IMR-90 (cell line): ENCODE measurements around the gene DPYSL5. TPM values are rescaled to one million over a fixed set of nuclear protein-coding genes. Genes with fewer than 3 reads are reported as not detected.

Experiments used
- ATAC-seq: fragments of 200-7000 bp; cut with Tn5 transposase; 2 replicates; pipeline ENCODE4 v1.9.1; 2020; ENCODE audit warnings: low read depth, mild to moderate bottlenecking, moderate library complexity
- BruUV-seq: library from RNA; stranded (reverse); fragments of 400-500 nt; replicated peaks from 2 replicates; lab custom pipeline; 2021; lab: Mats Ljungman, UMichigan
- CTCF ChIA-PET: fragments of 300-600 bp; formaldehyde crosslinking; extraction: SDS; loops from one replicate; lab custom pipeline; 2021; ENCODE audit warnings: antibody characterized with exemption; lab: Yijun Ruan, JAX
- POLR2A ChIA-PET: fragments of 300-600 bp; sonication (Branson Sonifier 250); formaldehyde crosslinking; loops from one replicate; lab custom pipeline; 2022; ENCODE audit warnings: antibody characterized with exemption; ENCODE audit not compliant: unreplicated experiment; lab: Charles Lee
- DNase-seq: peaks from one replicate; pipeline ENCODE4 v3.0.0; 2013
- H2AFZ ChIP-seq: replicated peaks from 2 replicates; pipeline ENCODE3; 2013; ENCODE audit warnings: low read length, mild to moderate bottlenecking; ENCODE audit not compliant: poor library complexity
- H2AK5ac ChIP-seq: 2 replicates; pipeline ENCODE4 v1.6.1; 2013; ENCODE audit warnings: low read depth, low read length, inconsistent platforms
- H2AK9ac ChIP-seq: replicated peaks from 2 replicates; pipeline ENCODE3; 2013; ENCODE audit warnings: mild to moderate bottlenecking, low read depth, low read length, moderate library complexity; ENCODE audit not compliant: poor library complexity
- H2BK120ac ChIP-seq: 2 replicates; pipeline ENCODE4 v1.6.1; 2013; ENCODE audit warnings: low read depth, low read length, inconsistent platforms
- H2BK15ac ChIP-seq: 3 replicates; pipeline ENCODE4 v1.6.1; 2013; ENCODE audit warnings: low read depth, low read length, inconsistent platforms
- H2BK20ac ChIP-seq: 2 replicates; pipeline ENCODE4 v1.6.1; 2013; ENCODE audit warnings: low read depth, mild to moderate bottlenecking, inconsistent platforms, low read length, moderate library complexity
- H2BK5ac ChIP-seq: 2 replicates; pipeline ENCODE4 v1.6.1; 2013; ENCODE audit warnings: mild to moderate bottlenecking, low read depth, low read length, inconsistent platforms; ENCODE audit not compliant: poor library complexity, severe bottlenecking
- H3K14ac ChIP-seq: replicated peaks from 2 replicates; pipeline ENCODE4 v1.6.1; 2013; ENCODE audit warnings: low read depth, low read length, inconsistent platforms
- H3K18ac ChIP-seq: 2 replicates; pipeline ENCODE4 v1.6.1; 2013; ENCODE audit warnings: low read depth, low read length, control low read depth
- H3K23ac ChIP-seq: 2 replicates; pipeline ENCODE4 v1.6.1; 2013; ENCODE audit warnings: low read depth, low read length, inconsistent platforms
- H3K27ac ChIP-seq: 2 replicates; pipeline ENCODE4 v1.5.1; 2013; ENCODE audit warnings: mild to moderate bottlenecking, control low read depth, low read length; ENCODE audit not compliant: insufficient read depth
- H3K27me3 ChIP-seq: 2 replicates; pipeline ENCODE4 v1.6.1; 2013; ENCODE audit warnings: low read length; ENCODE audit not compliant: control insufficient read depth, insufficient read depth
- H3K36me3 ChIP-seq: 2 replicates; pipeline ENCODE4 v1.6.1; 2013; ENCODE audit warnings: low read length, mixed read lengths; ENCODE audit not compliant: control insufficient read depth, insufficient read depth
- H3K4ac ChIP-seq: 2 replicates; pipeline ENCODE4 v1.6.1; 2013; ENCODE audit warnings: low read depth, low read length, inconsistent platforms
- H3K4me1 ChIP-seq: 2 replicates; pipeline ENCODE4 v1.6.1; 2013; ENCODE audit warnings: low read length, mixed read lengths; ENCODE audit not compliant: control insufficient read depth, insufficient read depth
- H3K4me2 ChIP-seq: 2 replicates; pipeline ENCODE4 v1.6.1; 2013; ENCODE audit warnings: low read depth, mild to moderate bottlenecking, control low read depth, low read length, moderate library complexity
- H3K4me3 ChIP-seq: 2 replicates; pipeline ENCODE4 v1.5.1; 2013; ENCODE audit warnings: low read depth, mild to moderate bottlenecking, control low read depth, low read length, moderate library complexity; ENCODE audit not compliant: insufficient read depth
- H3K56ac ChIP-seq: 2 replicates; pipeline ENCODE4 v1.6.1; 2013; ENCODE audit warnings: low read length, inconsistent platforms; ENCODE audit not compliant: insufficient read depth; ENCODE audit errors: extremely low read depth
- H3K79me1 ChIP-seq, 2 experiments: 2 replicates each; pipeline ENCODE4 v1.6.1; 2013; ENCODE audit warnings: low read length in 2 of 2, inconsistent platforms in 1 of 2, low read depth in 1 of 2
- H3K9ac ChIP-seq: 2 replicates; pipeline ENCODE4 v1.6.1; 2013; ENCODE audit warnings: low read depth, low read length, control low read depth
- H3K9me1 ChIP-seq: 2 replicates; pipeline ENCODE4 v1.6.1; 2013; ENCODE audit warnings: low read length, inconsistent platforms; ENCODE audit not compliant: insufficient read depth
- H3K9me3 ChIP-seq: 2 replicates; pipeline ENCODE4 v1.6.1; 2013; ENCODE audit warnings: low read length; ENCODE audit not compliant: control insufficient read depth, insufficient read depth
- H4K20me1 ChIP-seq: 2 replicates; pipeline ENCODE4 v1.6.1; 2013; ENCODE audit warnings: low read length, inconsistent platforms; ENCODE audit not compliant: insufficient read depth
- H4K5ac ChIP-seq: 2 replicates; pipeline ENCODE4 v1.6.1; 2013; ENCODE audit warnings: mild to moderate bottlenecking, low read depth, low read length, control low read depth
- H4K8ac ChIP-seq, 2 experiments: 2 replicates each; pipeline ENCODE4 v1.6.1; 2013; ENCODE audit warnings: low read depth in 2 of 2, low read length in 2 of 2, control low read depth in 1 of 2, inconsistent platforms in 1 of 2
- H4K91ac ChIP-seq: 2 replicates; pipeline ENCODE4 v1.6.1; 2013; ENCODE audit warnings: low read depth, low read length, inconsistent platforms; ENCODE audit not compliant: insufficient read depth
- CHD1 ChIP-seq: IDR thresholded peaks from 2 replicates; pipeline ENCODE4 v1.6.1; 2012; ENCODE audit warnings: low read depth, low read length, improper control_type of control experiment
- FOS ChIP-seq: fragments of 150-350 bp; IDR thresholded peaks from 2 replicates; pipeline ENCODE4 v1.6.1; 2016; ENCODE audit warnings: low read depth, low read length
- MAFK ChIP-seq: IDR thresholded peaks from 2 replicates; pipeline ENCODE4 v1.6.1; 2012; ENCODE audit warnings: low read depth, low read length, improper control_type of control experiment
- NFE2L2 ChIP-seq: fragments of 150-350 bp; IDR thresholded peaks from 2 replicates; pipeline ENCODE4 v1.6.1; 2016; ENCODE audit warnings: low read depth, mild to moderate bottlenecking, low read length
- POLR2A ChIP-seq: IDR thresholded peaks from 2 replicates; pipeline ENCODE4 v1.6.1; 2012; ENCODE audit warnings: mild to moderate bottlenecking, low read depth, low read length
- RAD21 ChIP-seq: IDR thresholded peaks from 2 replicates; pipeline ENCODE4 v1.6.1; 2012; ENCODE audit warnings: low read length, improper control_type of control experiment
- RFX5 ChIP-seq: IDR thresholded peaks from 2 replicates; pipeline ENCODE4 v1.8.0; 2012; ENCODE audit warnings: low read depth, mild to moderate bottlenecking, low read length, moderate library complexity
- WGBS, 2 experiments: methylation state at CpG; one replicate each; pipeline versions ENCODE4 v1.1.5 to v1.1.7; 2013; ENCODE audit warnings: missing lambda C conversion rate in 2 of 2; ENCODE audit not compliant: insufficient read length in 1 of 2; ENCODE audit errors: extremely low coverage in 2 of 2; 5-methylcytosine and 5-hydroxymethylcytosine counted together
- dilution Hi-C: fragments of 300-500 bp; cut with HindIII; formaldehyde crosslinking; loops from one replicate; pipeline ENCODE4 v1.14.3; 2018; ENCODE audit warnings: low sequenced_read_pairs; ENCODE audit not compliant: unreplicated experiment
- in situ Hi-C: fragments of 300-500 bp; cut with MboI; formaldehyde crosslinking; loops from 3 replicates; pipeline ENCODE4 v1.14.3; 2019; ENCODE audit warnings: low sequenced_read_pairs, inconsistent platforms, mixed read lengths
- intact Hi-C: fragments of 100-400 bp; cut with micrococcal nuclease; formaldehyde crosslinking; loops from 2 replicates; pipeline ENCODE4 v1.10.0; 2022
- polyA plus RNA-seq, 3 experiments: library from polyadenylated mRNA; depleted of rRNA; stranded (reverse); fragments of >200 nt; gene quantifications; 2 replicates each; pipeline ENCODE4 v1.2.3, GENCODE V29; 2012; ENCODE audit warnings: low replicate concordance in 1 of 3
- total RNA-seq: library from RNA; depleted of rRNA; stranded (reverse); fragments of >200 nt; gene quantifications from 2 replicates; pipeline ENCODE4 v1.2.3, GENCODE V29; 2012
- TF ChIP-seq, protein P1 (sequence below): fragments of 150-350 bp; IDR thresholded peaks from 2 replicates; pipeline ENCODE4 v1.6.1; 2016; ENCODE audit warnings: low read depth, mild to moderate bottlenecking, low read length, moderate library complexity, borderline replicate concordance
- TF ChIP-seq, protein P2 (sequence below): conservative IDR thresholded peaks from 2 replicates; pipeline ENCODE4 v1.5.1; 2012; ENCODE audit warnings: mild to moderate bottlenecking, low read depth, low read length, improper control_type of control experiment

The DPYSL5 gene
- total and polyA plus RNA-seq, 2 of the 4 experiments (the other 2 are of a cell fraction): not detected

DNA sequence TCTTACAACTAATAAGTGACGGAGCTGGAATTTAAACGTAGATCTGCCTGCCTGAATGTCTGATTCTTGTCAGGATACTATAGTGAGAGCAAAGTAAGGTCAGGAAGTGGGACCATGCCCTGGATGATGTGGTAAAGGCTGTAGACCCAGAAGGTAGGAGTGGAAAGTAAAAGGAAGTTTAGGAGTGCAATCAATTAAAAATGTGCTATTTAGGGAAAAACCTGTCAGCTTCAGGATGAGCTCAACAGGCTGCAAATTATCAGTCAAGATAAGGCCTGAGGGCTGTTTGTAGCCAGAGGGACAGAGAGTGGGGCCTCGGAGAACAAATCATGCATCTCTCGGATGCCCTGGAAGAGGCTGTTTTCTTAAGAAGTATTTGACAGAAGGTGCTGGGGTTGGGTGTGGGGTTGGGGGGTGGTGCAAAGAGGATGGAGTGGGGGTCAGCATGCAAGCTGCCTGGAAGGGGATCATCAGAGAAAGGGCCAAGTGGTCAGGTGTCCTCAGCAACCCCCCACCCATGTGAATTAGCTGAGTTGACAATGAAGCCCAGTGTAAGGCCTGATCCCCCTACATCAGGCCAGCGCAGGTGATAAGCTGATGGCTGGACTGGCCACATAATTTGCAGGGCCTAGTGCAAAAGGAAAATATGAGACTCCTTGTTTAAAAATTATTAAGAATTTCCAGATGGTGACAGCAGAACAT lies 69.4 kb downstream of the DPYSL5 start:
- Histone ChIP-seq H4K5ac (no peak overlapping the region), H2BK20ac (no peak overlapping the region), H3K9ac (no peak overlapping the region), H2BK15ac (no peak overlapping the region), H2BK5ac (no peak overlapping the region), H3K9me1 (no peaks in the 10 kb centered on the region), H4K91ac (no peak overlapping the region), H3K9me3 (no peaks in the 10 kb centered on the region), H4K8ac (no peak overlapping the region), H3K18ac (no peak overlapping the region), H2AK5ac (no peak overlapping the region), H3K27ac (no peak overlapping the region), H3K27me3 (peaks cover 68% of the 10 kb centered on the region), H2BK120ac (no peak overlapping the region), H3K23ac (no peak overlapping the region), H4K20me1 (no peaks in the 10 kb centered on the region), H3K4ac (no peak overlapping the region), H2AFZ (no peak overlapping the region), H3K4me3 (no peak overlapping the region), H3K4me2 (no peak overlapping the region), H3K36me3 (no peaks in the 10 kb centered on the region), H3K4me1 (no peaks in the 10 kb centered on the region), H2AK9ac (no peak overlapping the region), H3K14ac (no peak overlapping the region), H3K79me1 (no peaks in the 10 kb centered on the region), H3K56ac (no peak overlapping the region)
- ChIA-PET POLR2A (no interaction called here), CTCF (no interaction called here)
- ATAC-seq (no peak), DNase-seq (no peak)
- dilution Hi-C loops (no loop called here), intact Hi-C loops (no loop called here), in situ Hi-C loops (no loop called here)
- BruUV-seq: no TSS peak
- TF ChIP-seq FOS (no peak), RAD21 (no peak), POLR2A (no peak), MAFK (no peak), NFE2L2 (no peak), RFX5 (no peak), CHD1 (no peak)
- TF ChIP-seq, protein P1, sequence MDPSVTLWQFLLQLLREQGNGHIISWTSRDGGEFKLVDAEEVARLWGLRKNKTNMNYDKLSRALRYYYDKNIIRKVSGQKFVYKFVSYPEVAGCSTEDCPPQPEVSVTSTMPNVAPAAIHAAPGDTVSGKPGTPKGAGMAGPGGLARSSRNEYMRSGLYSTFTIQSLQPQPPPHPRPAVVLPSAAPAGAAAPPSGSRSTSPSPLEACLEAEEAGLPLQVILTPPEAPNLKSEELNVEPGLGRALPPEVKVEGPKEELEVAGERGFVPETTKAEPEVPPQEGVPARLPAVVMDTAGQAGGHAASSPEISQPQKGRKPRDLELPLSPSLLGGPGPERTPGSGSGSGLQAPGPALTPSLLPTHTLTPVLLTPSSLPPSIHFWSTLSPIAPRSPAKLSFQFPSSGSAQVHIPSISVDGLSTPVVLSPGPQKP: no peak
- TF ChIP-seq, protein P2, sequence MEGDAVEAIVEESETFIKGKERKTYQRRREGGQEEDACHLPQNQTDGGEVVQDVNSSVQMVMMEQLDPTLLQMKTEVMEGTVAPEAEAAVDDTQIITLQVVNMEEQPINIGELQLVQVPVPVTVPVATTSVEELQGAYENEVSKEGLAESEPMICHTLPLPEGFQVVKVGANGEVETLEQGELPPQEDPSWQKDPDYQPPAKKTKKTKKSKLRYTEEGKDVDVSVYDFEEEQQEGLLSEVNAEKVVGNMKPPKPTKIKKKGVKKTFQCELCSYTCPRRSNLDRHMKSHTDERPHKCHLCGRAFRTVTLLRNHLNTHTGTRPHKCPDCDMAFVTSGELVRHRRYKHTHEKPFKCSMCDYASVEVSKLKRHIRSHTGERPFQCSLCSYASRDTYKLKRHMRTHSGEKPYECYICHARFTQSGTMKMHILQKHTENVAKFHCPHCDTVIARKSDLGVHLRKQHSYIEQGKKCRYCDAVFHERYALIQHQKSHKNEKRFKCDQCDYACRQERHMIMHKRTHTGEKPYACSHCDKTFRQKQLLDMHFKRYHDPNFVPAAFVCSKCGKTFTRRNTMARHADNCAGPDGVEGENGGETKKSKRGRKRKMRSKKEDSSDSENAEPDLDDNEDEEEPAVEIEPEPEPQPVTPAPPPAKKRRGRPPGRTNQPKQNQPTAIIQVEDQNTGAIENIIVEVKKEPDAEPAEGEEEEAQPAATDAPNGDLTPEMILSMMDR: no peak
- 49% methylated on average over 4 of the region's 5 CpGs; no CpG with 5 or more reads in 1 of the 2 experiments for WGBS, 2 experiments
